Activated naive CD4-positive, alpha-beta T cell treated with anti-CD3 and anti-CD28 coated beads for 36 hours (primary cell): ENCODE data around the gene DAGLA. TPM values are rescaled to one million over a fixed set of nuclear protein-coding genes. Genes with fewer than 3 reads are reported as not detected.
"Not testable (repeated sequence)": the region's sequence is repeated elsewhere in the genome, so short reads cannot be mapped to it uniquely, and the experiment has no call there.

Experiments
- CTCF ChIA-PET: fragments of 350-600 bp; sonication (Branson Sonifier 250); formaldehyde crosslinking; loops from one replicate; lab custom pipeline; 2021; ENCODE audit warnings: antibody characterized with exemption; lab: Charles Lee
- DNase-seq: peaks from one replicate; pipeline ENCODE4 v3.0.0-alpha.2; 2020
- H3K27ac Mint-ChIP-seq: one replicate; pipeline ENCODE4 v1.8.0; 2021; ENCODE audit warnings: mild to moderate bottlenecking, mixed read lengths
- H3K27me3 Mint-ChIP-seq: one replicate; pipeline ENCODE4 v1.8.0; 2021; ENCODE audit warnings: low read depth, mixed read lengths
- H3K36me3 Mint-ChIP-seq: one replicate; pipeline ENCODE4 v1.8.0; 2021; ENCODE audit warnings: low read depth, mixed read lengths
- H3K4me1 Mint-ChIP-seq: one replicate; pipeline ENCODE4 v1.8.0; 2021; ENCODE audit warnings: low read depth, mixed read lengths
- H3K4me3 Mint-ChIP-seq: one replicate; pipeline ENCODE4 v1.8.0; 2021; ENCODE audit warnings: mild to moderate bottlenecking, moderate library complexity, mixed read lengths
- H3K9me3 Mint-ChIP-seq: one replicate; pipeline ENCODE4 v1.8.0; 2021; ENCODE audit warnings: mixed read lengths
- intact Hi-C: fragments of 100-400 bp; cut with micrococcal nuclease; formaldehyde crosslinking; loops from one replicate; pipeline ENCODE4 v1.15.1; 2023
- total RNA-seq, 2 experiments: library from RNA; stranded (reverse); gene quantifications; one replicate each; pipeline ENCODE4 v1.2.3, GENCODE V29; 2021

Gene DAGLA
- total RNA-seq, 2 experiments from 2014 or later: 0.02 to 0.07 TPM

DNA sequence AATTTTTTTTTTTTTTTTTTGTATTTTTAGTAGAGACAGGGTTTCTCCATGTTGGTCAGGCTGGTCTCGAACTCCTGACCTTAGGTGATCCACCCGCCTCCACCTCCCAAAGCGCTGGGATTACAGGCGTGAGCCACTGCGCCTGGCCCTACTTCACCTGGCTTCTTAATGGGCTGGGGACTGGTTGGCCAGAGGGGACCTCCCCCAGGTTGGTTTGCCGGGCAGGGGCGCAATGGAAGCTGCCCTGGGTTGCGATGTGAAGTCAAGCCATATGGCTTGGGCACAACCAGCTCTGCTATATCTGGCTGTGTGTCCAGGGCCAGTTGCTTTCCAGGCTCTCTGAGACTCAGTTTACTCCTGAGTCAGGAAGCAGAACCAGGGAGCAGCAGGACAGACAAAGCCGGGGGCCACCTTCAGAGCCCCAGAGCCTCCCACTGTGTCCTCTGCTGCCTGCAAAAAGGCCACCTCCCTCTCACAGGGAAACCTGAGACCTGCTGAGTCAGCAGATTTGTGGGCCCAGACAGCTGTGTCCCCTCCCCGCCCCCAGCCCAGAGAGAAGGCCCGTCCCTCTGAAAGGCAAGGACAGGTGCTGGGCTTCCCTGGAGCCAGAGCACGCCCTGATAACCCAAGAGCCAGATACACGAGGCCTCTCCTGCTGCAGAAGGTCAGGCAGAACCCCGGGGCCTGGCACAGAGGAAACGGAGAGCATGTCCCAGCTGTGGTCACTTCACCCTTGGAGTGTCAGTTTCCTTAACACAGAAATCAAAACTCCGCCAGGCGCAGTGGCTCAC is 29.2 kb upstream of the DAGLA start:
- Mint-ChIP-seq H3K4me3 (no peak overlapping the region), H3K36me3 (no peaks in the 10 kb centered on the region), H3K4me1 (no peaks in the 10 kb centered on the region), H3K27ac (no peak overlapping the region), H3K27me3 (peaks cover 8% of the 10 kb centered on the region), H3K9me3 (no peaks in the 10 kb centered on the region)
- CTCF ChIA-PET: no interaction called here
- no peak for DNase-seq
- intact Hi-C loops: no loop called here

DNA sequence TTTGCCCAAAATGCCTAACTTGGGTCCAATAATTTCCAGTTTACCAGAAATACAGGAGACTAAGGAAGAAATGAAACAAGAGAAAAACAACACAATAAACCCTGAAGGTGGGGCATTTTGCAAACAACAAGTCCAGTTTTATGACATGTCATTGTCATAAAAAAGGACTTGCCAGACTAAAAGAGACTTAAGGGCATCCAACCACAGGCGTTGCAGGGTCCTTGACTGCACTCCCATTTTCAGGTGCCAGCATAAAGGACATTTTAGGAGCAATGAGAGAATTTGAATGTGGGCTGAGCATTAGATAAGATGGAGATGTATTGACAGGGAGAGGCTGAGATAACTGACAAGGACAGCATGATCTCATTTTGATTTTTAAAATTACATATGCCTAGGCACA is 28.1 kb upstream of the DAGLA start:
- intact Hi-C loops: no loop called here
- Mint-ChIP-seq H3K27ac (no peak overlapping the region), H3K27me3 (peaks cover 8% of the 10 kb centered on the region), H3K9me3 (no peaks in the 10 kb centered on the region), H3K36me3 (no peaks in the 10 kb centered on the region), H3K4me3 (no peak overlapping the region), H3K4me1 (no peaks in the 10 kb centered on the region)
- DNase-seq: no peak
- CTCF ChIA-PET: no interaction called here

DNA sequence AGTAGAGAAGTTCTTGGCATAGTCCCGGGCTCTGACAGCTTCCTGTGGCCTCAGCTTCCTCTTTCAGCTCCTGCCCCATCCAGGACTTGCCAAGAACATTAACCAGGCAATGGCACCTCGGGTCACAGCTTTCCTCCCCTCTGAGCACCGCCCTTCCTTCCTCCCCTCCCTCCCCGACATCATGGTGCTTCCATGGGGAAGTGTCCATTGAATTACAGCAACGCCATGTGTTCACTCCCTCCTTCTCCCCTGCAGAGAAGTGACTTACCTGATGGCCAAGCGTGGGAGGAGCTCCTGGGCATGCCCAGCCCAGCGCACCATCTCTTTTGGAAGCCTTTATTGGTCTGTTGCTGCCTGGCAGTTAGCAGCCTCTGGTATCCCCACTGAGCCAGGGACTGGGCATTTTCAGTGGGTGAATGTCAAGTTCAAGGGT is 25.8 kb upstream of the DAGLA start:
- Mint-ChIP-seq H3K27ac (no peak overlapping the region), H3K4me3 (no peak overlapping the region), H3K27me3 (peaks cover 8% of the 10 kb centered on the region), H3K4me1 (no peaks in the 10 kb centered on the region), H3K9me3 (no peaks in the 10 kb centered on the region), H3K36me3 (no peaks in the 10 kb centered on the region)
- CTCF ChIA-PET: interaction anchor here (0.6 to 1.2 kb wide), 2 partner anchors 16 to 17 kb away, joined by 5 to 7 read pairs; no protein-coding TSS in a partner anchor
- intact Hi-C loops: no loop called here
- DNase-seq: no peak

DNA sequence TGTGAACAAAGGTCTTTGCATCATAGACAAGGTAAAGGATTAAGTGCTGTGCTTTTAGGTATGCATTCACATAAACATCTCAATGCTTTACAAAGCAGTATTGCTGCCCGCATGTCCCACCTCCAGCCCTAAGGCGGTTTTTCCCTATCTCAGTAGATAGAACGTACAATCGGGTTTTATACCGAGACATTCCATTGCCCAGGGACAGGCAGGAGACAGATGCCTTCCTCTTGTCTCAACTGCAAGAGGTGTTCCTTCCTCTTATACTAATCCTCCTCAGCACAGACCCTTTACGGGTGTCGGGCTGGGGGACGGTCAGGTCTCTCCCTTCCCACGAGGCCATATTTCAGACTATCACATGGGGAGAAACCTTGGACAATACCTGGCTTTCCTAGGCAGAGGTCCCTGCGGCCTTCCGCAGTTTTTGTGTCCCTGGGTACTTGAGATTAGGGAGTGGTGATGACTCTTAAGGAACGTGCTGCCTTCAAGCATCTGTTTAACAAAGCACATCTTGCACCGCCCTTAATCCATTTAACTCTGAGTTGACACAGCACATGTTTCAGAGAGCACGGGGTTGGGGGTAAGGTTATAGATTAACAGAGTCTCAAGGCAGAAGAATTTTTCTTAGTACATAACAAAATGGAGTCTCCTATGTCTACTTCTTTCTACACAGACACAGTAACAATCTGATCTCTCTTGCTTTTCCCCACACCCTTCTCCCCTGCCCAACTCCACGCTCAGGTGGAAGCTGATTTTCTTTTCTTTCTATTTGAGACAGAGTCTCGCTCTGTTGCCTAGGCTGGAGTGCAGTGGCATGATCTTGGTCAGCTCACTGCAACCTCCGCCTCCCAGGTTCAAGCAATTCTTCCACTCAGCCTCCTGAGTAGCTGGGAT is 24.7 kb upstream of the DAGLA start:
- H3K36me3 Mint-ChIP-seq, intact Hi-C loops, H3K27me3 Mint-ChIP-seq, H3K4me3 Mint-ChIP-seq, H3K9me3 Mint-ChIP-seq, CTCF ChIA-PET, H3K4me1 Mint-ChIP-seq, DNase-seq, H3K27ac Mint-ChIP-seq: not testable (repeated sequence)

DNA sequence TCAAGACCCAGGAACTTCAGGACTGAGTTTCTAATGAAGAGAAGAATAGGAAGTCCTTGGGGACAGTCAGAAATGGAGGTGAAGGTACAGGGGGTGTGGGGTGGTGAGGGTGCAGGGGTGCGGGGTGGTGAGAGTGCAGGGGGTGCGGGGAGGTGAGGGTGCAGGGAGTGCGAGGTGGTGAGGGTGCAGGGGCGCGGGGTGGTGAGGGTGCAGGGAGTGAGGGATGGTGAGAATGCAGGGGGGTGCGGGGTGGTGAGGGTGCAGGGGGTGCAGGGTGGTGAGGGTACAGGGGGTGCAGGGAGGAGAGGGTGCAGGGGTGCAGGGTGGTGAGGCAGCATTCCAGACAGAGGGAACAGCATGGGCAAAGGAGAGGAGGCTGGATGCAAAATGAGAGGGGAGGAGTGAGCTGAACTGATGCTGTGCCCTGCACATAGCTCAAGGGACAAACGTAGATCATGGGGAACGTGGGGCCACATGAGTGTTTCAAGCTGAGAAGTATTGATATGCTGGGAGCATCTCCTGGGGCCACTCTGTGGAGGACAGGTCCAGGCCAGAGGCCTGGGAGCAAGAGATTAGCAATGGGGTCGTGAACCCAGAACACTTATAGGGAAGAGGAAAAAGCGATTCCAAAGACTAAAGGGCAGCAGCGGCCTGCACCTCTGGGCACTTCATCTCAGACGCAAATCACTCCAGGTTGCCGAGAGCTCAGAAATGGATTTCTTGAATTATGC is 23.7 kb upstream of the DAGLA start:
- CTCF ChIA-PET: no interaction called here
- intact Hi-C loops: no loop called here
- no peak for DNase-seq
- H3K9me3 Mint-ChIP-seq: no peaks in the 10 kb centered on the region
- H3K27me3 Mint-ChIP-seq: peaks cover 8% of the 10 kb centered on the region
- H3K4me3 Mint-ChIP-seq: no peak overlapping the region
- H3K27ac Mint-ChIP-seq: no peak overlapping the region
- no peaks in the 10 kb centered on the region for H3K4me1 Mint-ChIP-seq
- no peaks in the 10 kb centered on the region for H3K36me3 Mint-ChIP-seq

DNA sequence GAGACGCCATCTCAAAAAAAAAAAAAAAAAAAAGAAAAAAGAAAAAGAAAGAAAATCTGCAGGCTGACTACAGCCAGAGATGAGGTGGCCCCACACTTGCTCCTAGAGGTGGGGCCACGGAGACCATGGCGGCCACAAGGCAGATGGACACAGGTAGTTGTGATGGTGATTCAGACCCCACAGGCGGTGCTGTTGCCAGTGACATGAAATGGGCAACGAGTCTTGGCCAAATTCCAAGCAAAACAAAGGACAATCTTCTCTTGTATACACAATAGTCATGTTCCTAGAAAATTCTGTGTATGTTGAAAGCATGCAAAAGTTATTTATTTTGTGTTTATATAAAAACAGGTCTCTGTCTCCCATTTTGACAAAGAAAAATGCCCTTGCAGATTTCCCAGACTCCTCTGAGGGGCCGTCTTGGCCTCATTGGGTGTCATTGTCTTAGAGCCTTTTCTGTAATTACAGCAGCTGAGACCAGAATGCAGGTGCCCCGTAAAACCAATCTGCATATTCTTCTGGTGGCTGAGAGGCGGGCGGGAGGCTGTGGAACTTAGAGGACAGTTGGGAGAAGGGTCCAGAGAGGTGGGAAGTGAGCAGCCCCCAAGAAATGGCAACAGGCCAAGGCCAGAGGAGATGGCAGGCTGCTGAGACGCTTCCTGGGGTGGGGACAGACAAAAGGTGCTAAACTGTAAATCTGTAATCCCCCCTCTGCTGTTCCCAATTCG is 22.5 kb upstream of the DAGLA start:
- intact Hi-C loops: no loop called here
- DNase-seq: no peak
- H3K4me3 Mint-ChIP-seq: no peak overlapping the region
- no peaks in the 10 kb centered on the region for H3K4me1 Mint-ChIP-seq
- CTCF ChIA-PET: no interaction called here
- peaks cover 3% of the 10 kb centered on the region for H3K27me3 Mint-ChIP-seq
- no peaks in the 10 kb centered on the region for H3K9me3 Mint-ChIP-seq
- H3K27ac Mint-ChIP-seq: no peak overlapping the region
- no peaks in the 10 kb centered on the region for H3K36me3 Mint-ChIP-seq

DNA sequence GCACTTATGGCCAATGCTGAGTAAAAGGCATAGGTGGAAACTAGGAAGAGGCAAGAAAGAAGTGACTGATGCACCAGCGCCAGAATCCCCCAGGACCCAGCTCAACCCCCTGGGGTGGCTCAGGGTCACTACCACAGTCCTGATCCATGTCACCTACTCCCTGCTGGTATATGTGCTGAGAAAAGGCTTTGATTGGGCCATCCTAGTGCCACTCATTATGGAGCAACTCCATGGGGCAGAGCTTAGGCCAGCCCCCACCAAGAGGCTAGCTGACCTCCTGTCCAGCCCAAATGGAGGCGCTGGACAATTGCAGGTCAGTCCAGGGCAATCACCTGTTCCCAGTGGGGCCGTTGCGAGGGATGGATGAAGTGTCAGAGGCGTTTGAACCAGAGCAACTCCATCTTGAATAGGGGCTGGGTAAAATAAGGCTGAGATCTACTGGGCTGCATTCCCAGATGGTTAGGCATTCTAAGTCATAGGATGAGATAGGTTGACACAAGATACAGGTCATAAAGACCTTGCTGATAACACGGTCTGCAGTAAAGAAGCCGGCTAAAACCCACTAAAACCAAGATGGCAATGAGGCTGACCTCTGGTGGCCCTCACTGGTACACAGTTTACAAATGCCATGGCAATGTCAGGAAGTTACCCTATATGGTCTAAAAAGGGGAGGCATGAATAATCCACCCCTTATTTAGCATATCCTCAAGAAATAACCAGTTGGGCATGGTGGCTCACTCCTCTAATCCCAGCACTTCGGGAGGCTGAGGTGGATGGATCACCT is 20.6 kb upstream of the DAGLA start:
- no peak overlapping the region for H3K27ac Mint-ChIP-seq
- no peaks in the 10 kb centered on the region for H3K9me3 Mint-ChIP-seq
- intact Hi-C loops: no loop called here
- no peaks in the 10 kb centered on the region for H3K36me3 Mint-ChIP-seq
- peaks cover under 1% of the 10 kb centered on the region for H3K27me3 Mint-ChIP-seq
- no peaks in the 10 kb centered on the region for H3K4me1 Mint-ChIP-seq
- no peak for DNase-seq
- no peak overlapping the region for H3K4me3 Mint-ChIP-seq
- CTCF ChIA-PET: interaction anchor here (1.4 kb wide), 1 partner anchor 21 kb away, joined by 5 read pairs; no protein-coding TSS in a partner anchor

DNA sequence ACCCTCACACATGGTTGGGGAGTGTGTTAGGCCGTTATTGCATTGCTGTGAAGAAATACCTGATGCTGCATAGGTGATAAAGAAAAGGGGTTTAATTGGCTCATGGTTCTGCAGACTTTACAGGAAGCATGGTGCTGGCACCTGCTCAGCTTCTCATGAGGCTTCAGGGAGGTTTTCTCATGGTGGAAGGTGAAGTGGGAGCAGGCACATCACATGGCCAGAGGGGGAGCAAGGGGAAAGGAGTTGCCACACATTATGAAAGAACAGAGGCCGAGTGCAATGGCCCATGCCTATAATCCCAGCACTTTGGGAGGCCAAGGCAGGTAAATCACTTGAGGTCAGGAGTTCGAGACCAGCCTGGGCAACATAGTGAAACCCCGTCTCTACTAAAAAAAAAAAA is 19.2 kb upstream of the DAGLA start:
- CTCF ChIA-PET: interaction anchor here (1.4 kb wide), 1 partner anchor 22 kb away, joined by 5 read pairs; no protein-coding TSS in a partner anchor
- H3K36me3 Mint-ChIP-seq, DNase-seq, H3K27me3 Mint-ChIP-seq, intact Hi-C loops, H3K4me3 Mint-ChIP-seq, H3K4me1 Mint-ChIP-seq, H3K9me3 Mint-ChIP-seq, H3K27ac Mint-ChIP-seq: not testable (repeated sequence)

DNA sequence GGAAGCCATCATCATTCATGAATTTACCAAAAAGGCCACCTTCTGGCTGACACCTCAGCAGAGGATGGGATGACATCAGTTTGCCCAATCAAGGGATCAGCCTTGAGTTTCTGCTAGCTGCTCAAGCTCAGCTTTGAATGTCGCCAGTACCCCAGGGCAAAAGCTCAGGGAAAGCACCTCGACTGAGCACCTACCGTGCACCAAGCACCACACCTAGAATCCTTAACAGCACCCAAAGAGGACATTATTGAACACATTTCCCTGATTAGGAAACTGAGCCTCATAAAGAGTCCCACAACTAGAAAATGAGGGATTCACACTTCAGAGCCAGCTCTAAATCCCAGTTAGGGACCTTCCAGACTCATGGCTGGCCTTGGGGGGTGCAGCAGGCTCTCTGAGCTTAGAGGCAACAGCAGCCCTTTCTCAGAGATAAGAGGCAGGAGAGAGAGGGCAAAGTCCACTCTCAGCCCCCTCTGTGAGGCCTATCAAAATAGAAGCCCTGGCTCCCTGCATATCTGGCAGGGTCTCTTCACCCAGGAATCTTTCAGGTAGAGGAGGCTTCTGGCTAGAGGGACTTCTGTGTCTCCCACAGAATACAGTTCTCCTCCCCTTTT is 13.4 kb upstream of the DAGLA start:
- Mint-ChIP-seq H3K27ac (no peak overlapping the region), H3K4me3 (no peak overlapping the region), H3K27me3 (peaks cover 4% of the 10 kb centered on the region), H3K9me3 (no peaks in the 10 kb centered on the region), H3K4me1 (no peaks in the 10 kb centered on the region), H3K36me3 (no peaks in the 10 kb centered on the region)
- intact Hi-C loops: no loop called here
- CTCF ChIA-PET: interaction anchor here (0.9 to 2.0 kb wide), 2 partner anchors 28 to 150 kb away, joined by 4 read pairs; no protein-coding TSS in a partner anchor
- DNase-seq: no peak

DNA sequence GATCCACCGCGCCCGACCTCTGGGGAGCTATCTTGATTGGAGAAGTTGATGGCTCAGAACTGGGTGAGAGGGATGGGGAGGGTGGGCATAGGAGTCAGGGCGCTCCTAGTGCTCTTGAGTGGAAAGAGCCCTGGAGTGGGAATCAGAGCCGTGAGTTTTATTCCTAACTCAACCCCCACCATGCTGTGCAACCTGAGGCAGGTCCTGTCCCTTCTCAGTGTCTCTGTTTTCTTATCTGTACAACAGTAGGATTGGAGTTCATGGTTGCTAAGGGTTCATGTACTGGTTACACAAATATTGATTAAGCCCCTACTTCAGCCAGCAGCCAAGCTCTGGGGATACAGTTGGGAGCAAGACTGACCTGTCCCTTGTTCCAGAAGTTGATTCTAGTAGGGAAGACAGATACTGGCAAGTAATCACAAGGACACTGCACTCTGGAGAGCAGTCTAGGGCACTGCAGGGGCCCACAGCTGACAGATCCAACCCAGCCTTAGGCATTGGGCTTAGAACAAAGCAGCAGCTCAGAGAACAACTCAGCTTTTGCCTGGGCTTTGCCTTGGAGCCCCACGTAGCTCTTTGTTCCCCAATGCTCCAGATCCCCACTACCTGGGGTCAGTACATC is 12.4 kb upstream of the DAGLA start:
- no peak for DNase-seq
- Mint-ChIP-seq H3K36me3 (no peaks in the 10 kb centered on the region), H3K27ac (no peak overlapping the region), H3K9me3 (no peaks in the 10 kb centered on the region), H3K4me3 (no peak overlapping the region), H3K27me3 (peaks cover 4% of the 10 kb centered on the region), H3K4me1 (no peaks in the 10 kb centered on the region)
- intact Hi-C loops: no loop called here
- CTCF ChIA-PET: interaction anchor here (1.1 to 2.0 kb wide), 2 partner anchors 48 to 151 kb away, joined by 3 to 4 read pairs; no protein-coding TSS in a partner anchor
